NCI-H1436 (cell line): ENCODE results near the gene ELFN1.

Source experiments
- DNase-seq: peaks from one replicate; lab custom pipeline; 2025; lab: John Stamatoyannopoulos, UW

ELFN1 gene

GRCh38 chr7:1694611-1695511, 24.8 kb downstream of the ELFN1 start:
- no peak for DNase-seq

GRCh38 chr7:1695800-1696454, 25.9 kb downstream of the ELFN1 start:
- no peak for DNase-seq

DNA sequence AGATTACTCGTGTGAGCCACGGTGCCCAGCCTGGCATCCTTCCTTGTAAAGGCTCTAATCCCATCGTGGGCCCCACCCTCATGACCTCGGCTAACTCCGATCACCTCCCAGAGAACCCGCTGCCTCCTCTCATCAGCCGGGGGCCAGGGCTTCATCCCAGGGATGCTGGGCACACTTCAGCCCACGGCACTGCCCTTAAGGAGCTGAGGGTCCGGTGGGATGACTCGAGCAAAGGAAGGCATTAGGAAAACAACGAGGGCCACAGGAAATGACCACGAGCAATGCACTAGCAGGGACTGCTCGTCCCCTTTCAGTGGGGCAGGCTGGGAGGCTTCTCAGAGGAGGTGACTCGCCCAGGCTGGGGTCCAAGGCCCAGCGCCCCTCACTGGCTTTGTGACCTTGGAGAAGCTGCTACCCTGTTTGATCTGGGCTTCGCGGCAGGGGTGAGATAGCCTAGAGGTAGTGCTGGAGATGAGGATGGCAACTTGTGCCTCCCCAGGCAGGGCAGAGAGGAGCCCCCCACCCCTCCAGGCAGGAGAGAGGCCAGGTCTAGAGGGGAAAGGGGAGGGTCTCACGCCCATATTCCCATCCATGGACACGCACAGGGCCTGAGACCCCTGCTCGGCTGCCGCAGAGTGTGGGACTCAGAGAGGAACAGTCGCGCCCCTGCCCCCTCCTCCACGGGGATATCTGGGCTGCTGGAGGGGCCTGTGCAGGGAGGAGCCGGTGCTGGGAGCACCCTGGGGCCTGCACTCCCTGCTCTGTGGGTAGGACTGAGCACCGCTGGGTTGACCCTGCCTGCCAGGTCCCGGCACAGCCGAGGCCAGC, 26.8 kb downstream of the ELFN1 start:
- no peak for DNase-seq

DNA sequence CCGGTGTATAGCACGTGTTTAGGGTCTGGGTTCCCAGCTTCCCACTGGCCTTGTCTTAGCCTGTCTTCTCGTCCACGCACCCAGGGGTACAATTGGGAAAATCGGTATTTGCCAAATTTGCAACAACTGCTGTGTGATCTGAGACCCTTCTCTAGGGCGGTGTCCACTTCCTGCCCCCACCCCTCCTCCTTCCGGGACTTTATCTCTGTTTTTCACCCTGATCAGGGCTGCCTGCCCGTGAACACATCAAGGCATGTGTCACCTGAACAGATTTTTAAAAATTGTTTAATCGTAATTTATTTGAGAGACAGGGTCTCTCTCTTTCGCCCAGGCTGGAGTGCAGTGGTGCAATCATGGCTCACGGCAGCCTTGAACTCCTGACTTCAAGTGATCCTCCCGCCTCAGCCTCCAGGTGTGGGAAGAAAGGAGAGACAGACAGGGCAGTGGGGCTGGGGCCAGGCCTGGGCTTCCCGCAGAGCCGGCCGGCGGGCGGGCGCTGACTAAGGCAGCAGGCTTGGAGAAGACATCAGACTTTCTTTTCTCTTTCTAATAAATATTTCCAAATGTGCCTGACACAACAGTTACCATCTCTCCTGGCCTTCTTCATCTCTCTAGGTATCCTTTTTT, 27.5 kb downstream of the ELFN1 start:
- no peak for DNase-seq

DNA sequence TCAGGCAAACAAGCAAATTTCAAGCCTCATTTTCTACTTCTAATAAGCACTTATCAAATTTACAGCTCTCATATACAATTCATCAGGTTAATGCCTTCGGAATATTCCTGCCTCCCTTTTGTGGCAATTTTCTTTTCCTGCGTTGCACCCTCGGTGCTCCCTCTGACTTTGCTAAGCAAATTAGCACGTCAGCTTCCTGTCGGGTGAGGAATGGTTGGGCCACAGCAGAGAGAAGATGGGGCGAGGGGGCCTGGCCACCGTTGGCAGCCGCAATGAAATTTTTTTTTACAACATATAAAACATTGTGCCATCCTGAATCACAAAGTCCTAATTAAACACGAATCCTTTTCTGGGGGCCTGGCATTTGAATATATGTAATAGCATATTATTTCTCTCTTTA, 28.1 kb downstream of the ELFN1 start:
- no peak for DNase-seq

DNA sequence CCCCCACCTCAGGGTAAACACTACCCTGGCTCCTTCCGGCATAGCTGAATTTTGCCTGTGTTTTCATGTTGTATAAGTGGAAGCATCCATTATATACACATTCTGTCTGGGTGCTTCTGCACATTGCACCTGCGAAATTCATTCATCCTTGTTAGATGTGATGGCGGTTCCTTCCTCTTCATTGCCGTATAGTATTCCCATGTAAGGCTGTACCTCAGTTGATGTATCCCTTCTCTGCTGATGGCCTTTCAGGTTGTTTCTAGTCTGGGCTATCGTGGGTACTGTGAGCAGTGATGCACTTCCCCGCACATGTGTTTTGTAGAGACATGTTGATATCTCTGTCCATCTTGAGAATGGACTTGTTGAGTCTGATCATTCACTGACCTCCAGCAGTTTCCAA, 28.9 kb downstream of the ELFN1 start:
- DNase-seq, result no peak

DNA sequence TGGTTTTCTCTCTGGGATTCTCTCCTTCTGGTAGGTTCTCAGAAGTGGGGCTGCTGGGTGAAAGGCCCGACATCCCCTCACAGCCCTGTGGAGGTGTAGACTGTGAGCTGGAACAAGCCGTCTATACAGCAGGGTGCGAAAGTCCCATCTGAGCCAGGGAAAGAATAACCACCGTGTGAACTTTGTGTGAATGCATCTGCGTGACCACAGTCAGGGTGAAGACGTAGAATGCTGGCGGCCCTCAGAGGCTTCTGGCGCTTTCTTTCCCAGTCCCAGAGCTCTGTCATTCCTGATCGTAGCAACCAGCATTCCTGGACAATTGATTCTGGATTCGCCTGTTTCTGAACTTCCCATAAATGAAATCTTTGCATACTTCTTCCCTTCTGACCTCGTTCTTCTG, 30.0 kb downstream of the ELFN1 start:
- DNase-seq, result no peak

DNA sequence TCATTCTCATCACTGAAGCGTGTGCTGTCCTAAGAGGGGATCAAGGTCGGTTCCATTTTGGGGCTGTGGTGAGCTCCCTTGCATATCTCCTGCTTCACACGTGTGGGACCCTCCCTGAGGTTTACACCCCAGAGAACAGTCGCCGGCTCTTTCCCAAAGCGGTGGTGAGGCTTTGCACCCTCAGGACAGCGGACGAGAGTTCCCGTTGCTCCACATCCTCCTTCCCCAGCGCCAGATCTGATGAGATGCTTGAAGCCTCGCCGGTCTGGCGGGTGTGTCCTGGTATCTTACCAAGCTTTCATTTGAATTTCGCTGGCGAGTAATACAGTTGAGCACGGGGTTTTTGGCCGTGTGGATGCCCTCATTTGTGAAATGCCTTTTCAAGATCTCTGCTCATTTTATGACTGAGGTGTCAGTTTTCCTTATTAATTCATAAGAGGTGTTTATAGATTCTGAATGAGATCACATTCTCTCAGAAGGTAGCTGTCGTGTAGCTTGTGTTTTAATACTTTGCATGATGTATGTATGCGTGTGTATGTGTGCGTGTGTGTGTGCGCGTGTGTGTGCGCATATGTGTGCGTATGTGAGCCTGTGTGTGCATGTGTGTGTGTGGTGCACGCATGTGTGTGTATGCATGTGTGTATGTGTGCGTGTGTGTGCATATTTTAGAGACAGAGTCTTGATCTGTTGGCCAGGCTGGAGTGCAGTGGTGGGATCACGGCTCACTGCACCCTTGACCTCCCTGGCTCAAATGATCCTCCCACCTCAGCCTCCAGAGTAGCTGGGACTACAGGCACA, 30.7 kb downstream of the ELFN1 start:
- DNase-seq, result no peak

- no peak for DNase-seq
Measured at GRCh38 chr7:1702652-1703051, 32.6 kb downstream of the ELFN1 start.

DNA sequence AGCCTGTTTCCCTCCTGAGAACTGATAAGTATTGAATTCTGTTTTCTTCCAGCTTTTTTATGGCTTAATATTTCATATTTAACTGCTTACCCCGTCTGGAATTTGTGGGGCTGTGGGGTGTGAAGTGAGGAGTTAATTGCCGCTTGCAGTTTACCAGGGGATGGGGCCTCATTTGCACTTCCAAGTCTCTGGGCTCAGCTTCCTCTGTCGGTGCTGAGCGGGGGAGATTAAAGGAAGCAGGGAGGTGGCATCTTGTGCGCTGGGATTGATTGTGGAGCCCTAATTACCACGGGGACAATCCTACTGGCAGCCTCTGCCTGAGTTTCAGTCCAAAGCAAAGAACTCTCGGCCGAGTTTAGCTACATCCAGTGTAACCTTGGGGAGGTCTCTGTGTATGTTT, 33.4 kb downstream of the ELFN1 start:
- DNase-seq, result no peak

DNA sequence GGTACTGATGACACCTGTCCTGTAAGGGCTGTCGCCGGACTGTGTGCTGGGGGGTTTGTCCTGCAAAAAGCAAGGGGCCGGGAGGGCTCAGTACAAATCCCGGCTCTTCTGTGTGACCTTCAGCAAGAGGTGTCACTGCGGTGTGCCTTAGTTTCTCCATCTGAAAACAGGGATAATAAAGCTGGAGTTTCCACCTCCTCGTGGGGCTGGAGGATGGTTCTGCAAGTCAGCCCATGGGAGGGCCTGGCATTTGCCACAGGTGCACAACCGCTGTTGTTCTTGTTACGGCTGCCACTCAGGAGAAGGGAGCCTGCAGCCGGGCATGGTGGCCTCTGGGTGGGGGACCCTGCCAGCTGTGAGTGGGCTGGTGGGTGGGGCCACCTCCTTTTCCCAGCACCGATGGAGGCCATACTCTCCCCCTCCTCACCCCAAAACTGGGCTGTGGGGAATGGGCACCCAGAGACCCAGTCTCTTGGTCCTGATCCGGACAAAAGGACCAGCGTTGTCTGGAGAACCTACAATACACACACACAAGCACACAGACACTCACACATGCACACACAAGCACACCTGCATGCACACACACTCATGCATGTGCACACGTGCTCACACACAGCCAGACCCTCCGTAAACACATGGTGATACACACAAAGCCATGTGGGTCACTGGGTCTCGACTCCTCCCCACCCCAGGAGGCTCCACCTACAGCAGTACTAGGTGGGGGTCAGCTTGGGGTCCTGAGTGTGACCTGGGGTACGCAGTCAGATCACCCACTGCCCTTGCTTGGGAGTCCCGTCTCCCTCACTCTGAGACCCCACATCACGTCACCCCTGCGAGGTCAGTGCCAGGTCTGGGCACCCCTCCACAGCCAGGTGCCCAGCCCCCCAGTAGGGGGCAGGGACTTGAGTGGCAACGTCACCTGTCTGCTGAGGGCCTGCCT, 34.1 kb downstream of the ELFN1 start:
- no peak for DNase-seq

DNA sequence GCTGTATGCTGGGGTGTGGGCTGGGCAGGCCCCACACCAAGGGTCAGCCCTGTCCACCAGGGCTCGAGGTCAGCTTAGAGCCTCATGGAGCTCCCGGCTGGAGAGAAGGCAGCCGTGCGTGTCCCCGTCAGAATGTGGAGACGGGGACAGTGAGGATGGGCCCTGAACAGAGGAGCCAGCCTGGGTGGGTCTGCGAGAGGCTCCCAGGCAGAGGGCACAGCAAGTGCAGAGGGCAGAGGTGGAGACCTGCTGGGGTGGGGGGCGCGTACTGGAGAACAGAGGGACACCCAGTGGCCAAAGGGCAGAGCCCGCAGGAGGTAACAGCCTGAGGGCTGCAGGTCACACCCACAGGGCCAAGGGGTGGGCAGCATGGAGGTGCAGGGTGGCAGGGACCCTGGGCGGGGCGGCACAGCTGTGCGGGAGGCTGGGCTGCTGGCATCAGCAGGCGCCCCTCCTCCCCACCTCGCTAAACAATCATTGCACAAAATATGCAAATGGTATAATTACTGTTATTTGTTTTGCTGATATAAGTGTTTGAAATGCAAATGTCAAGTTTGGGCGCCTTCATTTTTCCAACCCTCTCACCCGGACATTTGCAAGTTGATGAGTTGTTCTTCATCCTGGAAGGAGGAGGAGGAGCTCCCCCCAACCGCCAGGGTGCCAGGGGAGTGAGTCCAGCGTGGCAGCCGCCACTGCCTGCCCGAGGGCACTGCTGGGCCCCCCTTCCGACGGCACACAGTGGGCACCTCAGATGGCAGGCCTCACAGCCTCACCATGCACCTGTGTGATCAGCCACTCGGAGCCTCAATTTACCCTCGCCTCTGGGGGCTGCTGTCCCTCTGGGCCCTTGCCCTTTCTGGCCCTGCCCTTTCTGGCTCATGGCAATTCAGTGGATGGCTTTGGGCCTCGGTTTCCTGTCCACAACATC, 35.0 kb downstream of the ELFN1 start:
- DNase-seq, result no peak

- DNase-seq, result no peak
Measured at GRCh38 chr7:1705856-1706255, 35.8 kb downstream of the ELFN1 start.

DNA sequence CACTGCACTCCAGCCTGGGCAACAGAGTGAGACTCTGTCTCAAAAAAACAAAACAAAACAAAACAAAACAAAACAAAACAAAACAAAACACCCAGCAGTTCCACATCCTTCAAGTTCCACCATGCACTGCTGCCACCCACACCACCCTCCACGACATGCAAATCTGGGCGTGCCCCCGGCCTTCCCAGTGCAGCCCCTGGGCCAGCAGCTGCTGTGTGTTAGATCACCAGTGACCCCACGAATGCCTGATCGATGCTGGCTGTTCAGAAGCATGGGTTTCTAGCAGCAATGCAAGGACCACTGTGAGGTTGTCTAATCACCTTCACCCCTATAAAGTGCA, 36.3 kb downstream of the ELFN1 start:
- no peak for DNase-seq

GRCh38 chr7:1706721-1707613, 36.9 kb downstream of the ELFN1 start:
- DNase-seq, result peak; percentile 45

DNA sequence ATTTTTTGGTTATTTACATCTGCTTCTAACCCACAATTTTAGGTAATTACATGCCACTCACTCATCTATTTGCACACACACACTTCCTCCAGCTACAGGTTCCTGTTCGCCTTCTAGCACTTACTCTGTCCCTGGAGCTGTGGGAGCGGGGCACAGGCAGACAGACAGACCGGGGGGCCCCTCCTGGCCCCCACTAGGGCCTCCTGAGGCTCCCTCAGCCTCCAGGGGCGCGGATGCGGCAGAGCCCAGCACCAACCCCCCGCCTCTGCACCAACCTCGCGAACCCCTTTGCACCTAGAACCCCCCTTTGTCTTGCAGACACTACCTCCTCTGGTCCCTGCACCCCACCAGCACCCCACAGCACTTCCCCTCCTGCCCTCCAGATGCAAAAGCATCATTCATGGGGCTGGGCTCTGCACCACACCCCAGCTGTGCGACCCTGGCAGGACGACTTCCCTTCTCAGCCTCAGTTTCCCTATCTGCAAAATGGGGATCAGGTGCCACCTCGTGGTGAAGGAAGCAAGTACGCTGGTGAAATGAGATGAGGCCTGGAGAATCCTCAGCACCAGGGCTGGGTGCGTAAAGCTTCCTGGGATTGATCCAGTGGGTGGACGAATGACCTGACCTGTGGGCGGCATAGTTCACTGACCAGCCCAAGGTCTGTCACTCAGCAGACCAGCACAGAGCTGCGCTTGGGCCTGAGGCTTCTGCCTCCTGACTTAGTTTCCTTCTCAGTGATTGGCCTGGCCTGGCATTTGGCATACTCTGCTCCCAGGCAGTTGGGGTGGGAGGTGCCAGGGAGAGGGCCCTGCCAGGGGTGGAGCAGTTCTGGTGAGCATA, 37.9 kb downstream of the ELFN1 start:
- no peak for DNase-seq

DNA sequence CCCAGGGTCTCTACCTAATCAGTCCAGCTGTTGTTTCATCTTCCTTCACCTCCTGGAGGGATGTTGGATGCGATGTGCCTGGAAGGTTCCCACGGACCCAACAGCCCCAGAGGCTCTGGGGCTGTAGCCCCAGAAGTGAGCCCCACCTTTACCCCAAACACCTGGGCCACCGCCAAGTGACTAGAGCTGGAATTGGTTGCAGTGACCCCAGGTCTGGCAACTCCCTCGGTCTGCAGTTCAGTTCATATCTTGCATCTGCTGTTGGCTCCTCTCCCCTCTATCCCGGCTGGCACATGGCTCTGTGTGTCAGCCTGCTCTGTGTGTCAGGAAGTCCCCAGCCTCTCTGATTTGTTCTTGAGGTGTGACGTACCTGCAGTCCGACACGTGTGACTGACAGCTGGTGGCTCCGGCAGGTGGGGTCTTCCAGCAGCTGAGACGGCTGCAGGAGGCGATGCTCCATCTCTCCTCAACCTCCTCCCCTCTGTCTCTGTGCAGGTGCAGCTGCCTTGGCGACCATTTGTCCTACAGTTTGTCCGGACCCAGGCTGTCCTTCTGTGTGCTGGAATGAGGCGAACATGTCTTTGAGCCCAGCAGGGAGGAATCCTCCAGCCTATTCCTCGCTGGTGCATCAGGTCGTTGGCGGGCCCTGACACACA, 38.6 kb downstream of the ELFN1 start:
- no peak for DNase-seq
